GM23338 (cell line): Measurements from ENCODE around the gene RPLP2. TPM values are rescaled to one million over a fixed set of nuclear protein-coding genes. Genes with fewer than 3 reads are reported as not detected.

ENCODE experiments used
- ATAC-seq: fragments of 200-7000 bp; cut with Tn5 transposase; 3 replicates; pipeline ENCODE4 v1.9.1; 2020
- DNase-seq: peaks from one replicate; pipeline ENCODE4 v3.0.0-alpha.2; 2015; ENCODE audit warnings: low spot score
- H2AFZ ChIP-seq: fragments of 200-600 bp; sonication (generic); 2 replicates; pipeline ENCODE4 v1.8.0; 2016; ENCODE audit warnings: antibody characterized with exemption, mild to moderate bottlenecking, moderate library complexity
- H3F3A ChIP-seq: fragments of 200-600 bp; sonication (generic); replicated peaks from 2 replicates; pipeline ENCODE4 v1.8.0; 2017; ENCODE audit warnings: antibody characterized with exemption, mixed run types, low read depth
- H3K27ac ChIP-seq: fragments of 200-600 bp; sonication (generic); 2 replicates; pipeline ENCODE4 v1.6.1; 2016; ENCODE audit warnings: low read depth
- H3K27me3 ChIP-seq: fragments of 200-600 bp; sonication (generic); 2 replicates; pipeline ENCODE4 v1.8.0; 2016; ENCODE audit warnings: mild to moderate bottlenecking, mixed run types, moderate library complexity; ENCODE audit not compliant: insufficient read depth
- H3K36me3 ChIP-seq: fragments of 200-600 bp; sonication (generic); 2 replicates; pipeline ENCODE4 v1.8.0; 2016; ENCODE audit warnings: mild to moderate bottlenecking; ENCODE audit not compliant: insufficient read depth
- H3K4me1 ChIP-seq: fragments of 200-600 bp; sonication (generic); 2 replicates; pipeline ENCODE4 v1.8.0; 2016; ENCODE audit warnings: mild to moderate bottlenecking, moderate library complexity; ENCODE audit not compliant: insufficient read depth
- H3K4me2 ChIP-seq: fragments of 200-600 bp; sonication (generic); 2 replicates; pipeline ENCODE4 v1.7.1; 2017; ENCODE audit warnings: mixed run types
- H3K4me3 ChIP-seq: fragments of 200-600 bp; sonication (generic); 2 replicates; pipeline ENCODE4 v1.6.1; 2016; ENCODE audit warnings: mixed run types
- H3K79me2 ChIP-seq: fragments of 200-600 bp; sonication (generic); replicated peaks from 2 replicates; pipeline ENCODE4 v1.8.0; 2017; ENCODE audit warnings: mild to moderate bottlenecking; ENCODE audit not compliant: insufficient read depth
- H3K9me2 ChIP-seq: fragments of 200-600 bp; sonication (generic); 2 replicates; pipeline ENCODE4 v1.8.0; 2017; ENCODE audit not compliant: insufficient read depth
- H4K20me1 ChIP-seq: fragments of 200-600 bp; sonication (generic); replicated peaks from 2 replicates; pipeline ENCODE4 v1.8.0; 2017; ENCODE audit warnings: mild to moderate bottlenecking; ENCODE audit not compliant: insufficient read depth
- H3K27ac Mint-ChIP-seq: 2 replicates; pipeline ENCODE4 v1.8.0; 2020; ENCODE audit warnings: inconsistent platforms, mild to moderate bottlenecking, moderate library complexity, mixed read lengths
- H3K27me3 Mint-ChIP-seq: 3 replicates; pipeline ENCODE4 v1.8.0; 2022; ENCODE audit warnings: low read depth, mild to moderate bottlenecking, moderate library complexity, mixed read lengths, inconsistent platforms; ENCODE audit not compliant: insufficient read depth, poor library complexity
- H3K36me3 Mint-ChIP-seq: 3 replicates; pipeline ENCODE4 v1.8.0; 2021; ENCODE audit warnings: low read depth, mild to moderate bottlenecking, inconsistent platforms, moderate library complexity, mixed read lengths
- H3K4me1 Mint-ChIP-seq: 3 replicates; pipeline ENCODE4 v1.8.0; 2020; ENCODE audit warnings: mild to moderate bottlenecking, inconsistent platforms, mixed read lengths
- H3K4me3 Mint-ChIP-seq: 3 replicates; pipeline ENCODE4 v1.8.0; 2021; ENCODE audit warnings: moderate library complexity, mild to moderate bottlenecking, inconsistent platforms, mixed read lengths
- H3K9me3 Mint-ChIP-seq: 3 replicates; pipeline ENCODE4 v1.8.0; 2020; ENCODE audit warnings: moderate library complexity, mild to moderate bottlenecking, inconsistent platforms, mixed read lengths
- CREB1 ChIP-seq: fragments of 250-450 bp; sonication (Bioruptor Pico); IDR thresholded peaks from 2 replicates; pipeline ENCODE4 v1.5.0; 2020; ENCODE audit warnings: low read depth, mild to moderate bottlenecking, moderate library complexity
- EZH2 ChIP-seq: fragments of 200-600 bp; sonication (generic); IDR thresholded peaks from one replicate; pipeline ENCODE4 v1.8.0; 2017; ENCODE audit warnings: antibody characterized with exemption, mild to moderate bottlenecking, low read depth; ENCODE audit not compliant: unreplicated experiment
- EZH2phosphoT487 ChIP-seq: fragments of 200-600 bp; sonication (generic); IDR thresholded peaks from one replicate; pipeline ENCODE4 v1.8.1; 2018; ENCODE audit warnings: antibody characterized with exemption; ENCODE audit not compliant: unreplicated experiment
- JUNB ChIP-seq: IDR thresholded peaks from one replicate; pipeline ENCODE4 v1.6.1; 2016; ENCODE audit warnings: antibody characterized with exemption; ENCODE audit not compliant: unreplicated experiment
- NANOG ChIP-seq: IDR thresholded peaks from 2 replicates; pipeline ENCODE4 v1.6.1; 2016; ENCODE audit warnings: antibody characterized with exemption, borderline replicate concordance
- POLR2AphosphoS5 ChIP-seq: IDR thresholded peaks from 2 replicates; pipeline ENCODE4 v1.6.1; 2016; ENCODE audit warnings: antibody characterized with exemption, low read depth
- STAT1 ChIP-seq: IDR thresholded peaks from one replicate; pipeline ENCODE4 v1.6.1; 2016; ENCODE audit warnings: antibody characterized with exemption; ENCODE audit not compliant: unreplicated experiment
- ZNF114 ChIP-seq: fragments of 250-450 bp; sonication (Bioruptor Pico); IDR thresholded peaks from 2 replicates; pipeline ENCODE4 v1.5.0; 2020; ENCODE audit warnings: mild to moderate bottlenecking, moderate library complexity
- ZNF331 ChIP-seq: fragments of 250-450 bp; sonication (Bioruptor Pico); IDR thresholded peaks from 2 replicates; pipeline ENCODE4 v1.5.0; 2020; ENCODE audit warnings: low read depth, mild to moderate bottlenecking, moderate library complexity
- polyA plus RNA-seq: library from polyadenylated mRNA; unstranded; fragments of >200 nt; fragmentation: Nextera tagmentation; extraction: Ambion mirVana; gene quantifications from 2 replicates; pipeline ENCODE4 v1.2.1, GENCODE V29; 2016
- total RNA-seq: library from RNA; depleted of rRNA; stranded (reverse); fragments of >200 nt; shearing (Covaris generic); gene quantifications from 2 replicates; pipeline ENCODE4 v1.2.3, GENCODE V29; 2014
- TF ChIP-seq, protein P1 (sequence below): fragments of 250-450 bp; sonication (Bioruptor Pico); IDR thresholded peaks from 2 replicates; pipeline ENCODE4 v1.5.0; 2020; ENCODE audit warnings: mild to moderate bottlenecking, moderate library complexity
- TF ChIP-seq, protein P2 (sequence below): IDR thresholded peaks from 2 replicates; pipeline ENCODE4 v1.6.1; 2016; ENCODE audit warnings: antibody characterized with exemption
- TF ChIP-seq, protein P3 (sequence below): IDR thresholded peaks from one replicate; pipeline ENCODE4 v1.6.1; 2018; ENCODE audit warnings: antibody characterized with exemption; ENCODE audit not compliant: unreplicated experiment
- TF ChIP-seq, protein P4 (sequence below), 2 experiments: fragments of 200-600 bp in 1 of 2; sonication (generic) in 1 of 2; conservative IDR thresholded peaks; 2 replicates each; pipeline versions ENCODE4 v1.5.1 to v1.6.1; 2016 to 2017; ENCODE audit warnings: antibody characterized with exemption in 2 of 2, low read depth in 2 of 2, mild to moderate bottlenecking in 2 of 2, moderate library complexity in 1 of 2

The RPLP2 gene
- total and polyA plus RNA-seq, 2 experiments from 2014 or later = 518 to 1,782 TPM

DNA sequence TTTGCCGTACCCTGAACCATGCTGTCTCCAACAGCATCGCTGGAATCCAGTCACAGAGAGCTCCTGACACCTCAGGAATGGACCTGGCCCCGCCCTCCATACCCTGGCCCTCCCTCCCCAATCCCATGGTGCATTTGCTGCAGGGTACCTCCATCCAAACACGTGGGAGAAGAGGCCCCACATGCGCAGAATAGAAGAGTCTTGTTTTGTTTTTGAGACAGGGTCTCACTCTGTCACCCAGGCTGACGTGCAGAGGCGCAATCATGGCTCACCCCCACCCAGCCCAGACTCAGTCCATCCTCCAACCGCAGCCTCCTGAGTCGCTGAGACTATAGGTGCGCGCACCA is 6.6 kb downstream of the RPLP2 start:
- no peak overlapping the region for H3K27ac Mint-ChIP-seq
- peaks cover 11% of the 10 kb centered on the region; the same call in 1 of the 2 replicates for H3K4me1 ChIP-seq
- H3K4me3 Mint-ChIP-seq = no peak overlapping the region
- ATAC-seq (peak; percentile 2; the same call in 2 of the 3 replicates), DNase-seq (peak; percentile 73)
- H3K36me3 ChIP-seq = peaks cover 17% of the 10 kb centered on the region
- H3K36me3 Mint-ChIP-seq = peaks cover 33% of the 10 kb centered on the region
- peaks cover 17% of the 10 kb centered on the region for H3K4me1 Mint-ChIP-seq
- no peak overlapping the region for H3K4me3 ChIP-seq
- H3K9me2 ChIP-seq = no peaks in the 10 kb centered on the region
- no peaks in the 10 kb centered on the region for H3K27me3 ChIP-seq
- H3F3A ChIP-seq = peaks cover 34% of the 10 kb centered on the region
- H3K27me3 Mint-ChIP-seq = peaks cover 25% of the 10 kb centered on the region
- H3K4me2 ChIP-seq = no peak overlapping the region
- 0 out of 3 replicates have a peak, but pooled peaks cover 1% of the 10 kb centered on the region for H3K9me3 Mint-ChIP-seq
- H3K79me2 ChIP-seq = peaks cover 9% of the 10 kb centered on the region
- H3K27ac ChIP-seq = no peak overlapping the region
- TF ChIP-seq, protein P1, sequence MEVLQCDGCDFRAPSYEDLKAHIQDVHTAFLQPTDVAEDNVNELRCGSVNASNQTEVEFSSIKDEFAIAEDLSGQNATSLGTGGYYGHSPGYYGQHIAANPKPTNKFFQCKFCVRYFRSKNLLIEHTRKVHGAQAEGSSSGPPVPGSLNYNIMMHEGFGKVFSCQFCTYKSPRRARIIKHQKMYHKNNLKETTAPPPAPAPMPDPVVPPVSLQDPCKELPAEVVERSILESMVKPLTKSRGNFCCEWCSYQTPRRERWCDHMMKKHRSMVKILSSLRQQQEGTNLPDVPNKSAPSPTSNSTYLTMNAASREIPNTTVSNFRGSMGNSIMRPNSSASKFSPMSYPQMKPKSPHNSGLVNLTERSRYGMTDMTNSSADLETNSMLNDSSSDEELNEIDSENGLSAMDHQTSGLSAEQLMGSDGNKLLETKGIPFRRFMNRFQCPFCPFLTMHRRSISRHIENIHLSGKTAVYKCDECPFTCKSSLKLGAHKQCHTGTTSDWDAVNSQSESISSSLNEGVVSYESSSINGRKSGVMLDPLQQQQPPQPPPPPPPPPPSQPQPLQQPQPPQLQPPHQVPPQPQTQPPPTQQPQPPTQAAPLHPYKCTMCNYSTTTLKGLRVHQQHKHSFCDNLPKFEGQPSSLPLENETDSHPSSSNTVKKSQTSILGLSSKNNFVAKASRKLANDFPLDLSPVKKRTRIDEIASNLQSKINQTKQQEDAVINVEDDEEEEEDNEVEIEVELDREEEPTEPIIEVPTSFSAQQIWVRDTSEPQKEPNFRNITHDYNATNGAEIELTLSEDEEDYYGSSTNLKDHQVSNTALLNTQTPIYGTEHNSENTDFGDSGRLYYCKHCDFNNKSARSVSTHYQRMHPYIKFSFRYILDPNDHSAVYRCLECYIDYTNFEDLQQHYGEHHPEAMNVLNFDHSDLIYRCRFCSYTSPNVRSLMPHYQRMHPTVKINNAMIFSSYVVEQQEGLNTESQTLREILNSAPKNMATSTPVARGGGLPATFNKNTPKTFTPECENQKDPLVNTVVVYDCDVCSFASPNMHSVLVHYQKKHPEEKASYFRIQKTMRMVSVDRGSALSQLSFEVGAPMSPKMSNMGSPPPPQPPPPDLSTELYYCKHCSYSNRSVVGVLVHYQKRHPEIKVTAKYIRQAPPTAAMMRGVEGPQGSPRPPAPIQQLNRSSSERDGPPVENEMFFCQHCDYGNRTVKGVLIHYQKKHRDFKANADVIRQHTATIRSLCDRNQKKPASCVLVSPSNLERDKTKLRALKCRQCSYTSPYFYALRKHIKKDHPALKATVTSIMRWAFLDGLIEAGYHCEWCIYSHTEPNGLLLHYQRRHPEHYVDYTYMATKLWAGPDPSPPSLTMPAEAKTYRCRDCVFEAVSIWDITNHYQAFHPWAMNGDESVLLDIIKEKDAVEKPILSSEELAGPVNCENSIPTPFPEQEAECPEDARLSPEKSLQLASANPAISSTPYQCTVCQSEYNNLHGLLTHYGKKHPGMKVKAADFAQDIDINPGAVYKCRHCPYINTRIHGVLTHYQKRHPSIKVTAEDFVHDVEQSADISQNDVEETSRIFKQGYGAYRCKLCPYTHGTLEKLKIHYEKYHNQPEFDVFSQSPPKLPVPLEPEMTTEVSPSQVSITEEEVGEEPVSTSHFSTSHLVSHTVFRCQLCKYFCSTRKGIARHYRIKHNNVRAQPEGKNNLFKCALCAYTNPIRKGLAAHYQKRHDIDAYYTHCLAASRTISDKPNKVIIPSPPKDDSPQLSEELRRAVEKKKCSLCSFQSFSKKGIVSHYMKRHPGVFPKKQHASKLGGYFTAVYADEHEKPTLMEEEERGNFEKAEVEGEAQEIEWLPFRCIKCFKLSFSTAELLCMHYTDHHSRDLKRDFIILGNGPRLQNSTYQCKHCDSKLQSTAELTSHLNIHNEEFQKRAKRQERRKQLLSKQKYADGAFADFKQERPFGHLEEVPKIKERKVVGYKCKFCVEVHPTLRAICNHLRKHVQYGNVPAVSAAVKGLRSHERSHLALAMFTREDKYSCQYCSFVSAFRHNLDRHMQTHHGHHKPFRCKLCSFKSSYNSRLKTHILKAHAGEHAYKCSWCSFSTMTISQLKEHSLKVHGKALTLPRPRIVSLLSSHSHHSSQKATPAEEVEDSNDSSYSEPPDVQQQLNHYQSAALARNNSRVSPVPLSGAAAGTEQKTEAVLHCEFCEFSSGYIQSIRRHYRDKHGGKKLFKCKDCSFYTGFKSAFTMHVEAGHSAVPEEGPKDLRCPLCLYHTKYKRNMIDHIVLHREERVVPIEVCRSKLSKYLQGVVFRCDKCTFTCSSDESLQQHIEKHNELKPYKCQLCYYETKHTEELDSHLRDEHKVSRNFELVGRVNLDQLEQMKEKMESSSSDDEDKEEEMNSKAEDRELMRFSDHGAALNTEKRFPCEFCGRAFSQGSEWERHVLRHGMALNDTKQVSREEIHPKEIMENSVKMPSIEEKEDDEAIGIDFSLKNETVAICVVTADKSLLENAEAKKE (CRISPR knock-in tag) = no peak
- TF ChIP-seq NANOG (no peak), JUNB (no peak), CREB1 (no peak), POLR2AphosphoS5 (no peak), EZH2 (no peak), ZNF331 (CRISPR knock-in tag) (no peak), EZH2phosphoT487 (no peak), STAT1 (no peak), ZNF114 (no peak)
- TF ChIP-seq, protein P2, sequence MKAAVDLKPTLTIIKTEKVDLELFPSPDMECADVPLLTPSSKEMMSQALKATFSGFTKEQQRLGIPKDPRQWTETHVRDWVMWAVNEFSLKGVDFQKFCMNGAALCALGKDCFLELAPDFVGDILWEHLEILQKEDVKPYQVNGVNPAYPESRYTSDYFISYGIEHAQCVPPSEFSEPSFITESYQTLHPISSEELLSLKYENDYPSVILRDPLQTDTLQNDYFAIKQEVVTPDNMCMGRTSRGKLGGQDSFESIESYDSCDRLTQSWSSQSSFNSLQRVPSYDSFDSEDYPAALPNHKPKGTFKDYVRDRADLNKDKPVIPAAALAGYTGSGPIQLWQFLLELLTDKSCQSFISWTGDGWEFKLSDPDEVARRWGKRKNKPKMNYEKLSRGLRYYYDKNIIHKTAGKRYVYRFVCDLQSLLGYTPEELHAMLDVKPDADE = no peak
- TF ChIP-seq, protein P3, sequence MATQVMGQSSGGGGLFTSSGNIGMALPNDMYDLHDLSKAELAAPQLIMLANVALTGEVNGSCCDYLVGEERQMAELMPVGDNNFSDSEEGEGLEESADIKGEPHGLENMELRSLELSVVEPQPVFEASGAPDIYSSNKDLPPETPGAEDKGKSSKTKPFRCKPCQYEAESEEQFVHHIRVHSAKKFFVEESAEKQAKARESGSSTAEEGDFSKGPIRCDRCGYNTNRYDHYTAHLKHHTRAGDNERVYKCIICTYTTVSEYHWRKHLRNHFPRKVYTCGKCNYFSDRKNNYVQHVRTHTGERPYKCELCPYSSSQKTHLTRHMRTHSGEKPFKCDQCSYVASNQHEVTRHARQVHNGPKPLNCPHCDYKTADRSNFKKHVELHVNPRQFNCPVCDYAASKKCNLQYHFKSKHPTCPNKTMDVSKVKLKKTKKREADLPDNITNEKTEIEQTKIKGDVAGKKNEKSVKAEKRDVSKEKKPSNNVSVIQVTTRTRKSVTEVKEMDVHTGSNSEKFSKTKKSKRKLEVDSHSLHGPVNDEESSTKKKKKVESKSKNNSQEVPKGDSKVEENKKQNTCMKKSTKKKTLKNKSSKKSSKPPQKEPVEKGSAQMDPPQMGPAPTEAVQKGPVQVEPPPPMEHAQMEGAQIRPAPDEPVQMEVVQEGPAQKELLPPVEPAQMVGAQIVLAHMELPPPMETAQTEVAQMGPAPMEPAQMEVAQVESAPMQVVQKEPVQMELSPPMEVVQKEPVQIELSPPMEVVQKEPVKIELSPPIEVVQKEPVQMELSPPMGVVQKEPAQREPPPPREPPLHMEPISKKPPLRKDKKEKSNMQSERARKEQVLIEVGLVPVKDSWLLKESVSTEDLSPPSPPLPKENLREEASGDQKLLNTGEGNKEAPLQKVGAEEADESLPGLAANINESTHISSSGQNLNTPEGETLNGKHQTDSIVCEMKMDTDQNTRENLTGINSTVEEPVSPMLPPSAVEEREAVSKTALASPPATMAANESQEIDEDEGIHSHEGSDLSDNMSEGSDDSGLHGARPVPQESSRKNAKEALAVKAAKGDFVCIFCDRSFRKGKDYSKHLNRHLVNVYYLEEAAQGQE = no peak
- TF ChIP-seq, protein P4, sequence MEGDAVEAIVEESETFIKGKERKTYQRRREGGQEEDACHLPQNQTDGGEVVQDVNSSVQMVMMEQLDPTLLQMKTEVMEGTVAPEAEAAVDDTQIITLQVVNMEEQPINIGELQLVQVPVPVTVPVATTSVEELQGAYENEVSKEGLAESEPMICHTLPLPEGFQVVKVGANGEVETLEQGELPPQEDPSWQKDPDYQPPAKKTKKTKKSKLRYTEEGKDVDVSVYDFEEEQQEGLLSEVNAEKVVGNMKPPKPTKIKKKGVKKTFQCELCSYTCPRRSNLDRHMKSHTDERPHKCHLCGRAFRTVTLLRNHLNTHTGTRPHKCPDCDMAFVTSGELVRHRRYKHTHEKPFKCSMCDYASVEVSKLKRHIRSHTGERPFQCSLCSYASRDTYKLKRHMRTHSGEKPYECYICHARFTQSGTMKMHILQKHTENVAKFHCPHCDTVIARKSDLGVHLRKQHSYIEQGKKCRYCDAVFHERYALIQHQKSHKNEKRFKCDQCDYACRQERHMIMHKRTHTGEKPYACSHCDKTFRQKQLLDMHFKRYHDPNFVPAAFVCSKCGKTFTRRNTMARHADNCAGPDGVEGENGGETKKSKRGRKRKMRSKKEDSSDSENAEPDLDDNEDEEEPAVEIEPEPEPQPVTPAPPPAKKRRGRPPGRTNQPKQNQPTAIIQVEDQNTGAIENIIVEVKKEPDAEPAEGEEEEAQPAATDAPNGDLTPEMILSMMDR (conservative IDR thresholded peaks at IDR 0.05; ENCODE audit: low read depth in 2 of 2) = no peak
- H4K20me1 ChIP-seq = peaks cover 18% of the 10 kb centered on the region
- H2AFZ ChIP-seq = no peak overlapping the region
